ENCODE measurements around the gene WAPL.

DNA sequence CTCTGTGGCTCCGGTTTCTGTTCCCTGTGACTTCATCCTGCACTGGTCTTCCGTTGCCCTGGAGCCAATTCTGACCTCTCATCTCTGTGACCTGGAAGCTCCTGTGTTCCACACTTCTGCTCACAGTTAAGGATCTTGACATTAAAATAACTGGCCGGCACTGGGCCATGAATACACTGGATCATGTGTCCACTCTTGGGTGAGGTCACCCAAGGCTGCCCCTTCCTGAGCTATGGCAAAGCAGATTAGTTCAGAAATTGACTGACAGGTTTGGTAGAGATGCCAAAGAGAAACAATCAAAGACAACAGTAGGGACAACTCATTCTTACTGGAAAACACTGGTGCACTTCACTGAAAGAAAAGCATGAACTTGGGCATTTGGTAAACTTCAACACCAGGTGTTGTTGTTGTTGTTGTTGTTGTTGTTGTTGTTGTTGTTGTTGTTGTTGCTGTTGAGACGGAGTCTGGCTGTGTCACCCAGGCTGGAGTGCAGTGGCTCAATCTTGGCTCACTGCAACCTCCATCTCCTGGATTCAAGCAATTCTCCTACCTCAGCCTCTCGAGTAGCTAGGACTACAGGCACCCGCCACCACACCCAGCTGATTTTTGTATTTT lies 118.3 kb downstream of the WAPL start:
- TF ChIP-seq, protein P1, sequence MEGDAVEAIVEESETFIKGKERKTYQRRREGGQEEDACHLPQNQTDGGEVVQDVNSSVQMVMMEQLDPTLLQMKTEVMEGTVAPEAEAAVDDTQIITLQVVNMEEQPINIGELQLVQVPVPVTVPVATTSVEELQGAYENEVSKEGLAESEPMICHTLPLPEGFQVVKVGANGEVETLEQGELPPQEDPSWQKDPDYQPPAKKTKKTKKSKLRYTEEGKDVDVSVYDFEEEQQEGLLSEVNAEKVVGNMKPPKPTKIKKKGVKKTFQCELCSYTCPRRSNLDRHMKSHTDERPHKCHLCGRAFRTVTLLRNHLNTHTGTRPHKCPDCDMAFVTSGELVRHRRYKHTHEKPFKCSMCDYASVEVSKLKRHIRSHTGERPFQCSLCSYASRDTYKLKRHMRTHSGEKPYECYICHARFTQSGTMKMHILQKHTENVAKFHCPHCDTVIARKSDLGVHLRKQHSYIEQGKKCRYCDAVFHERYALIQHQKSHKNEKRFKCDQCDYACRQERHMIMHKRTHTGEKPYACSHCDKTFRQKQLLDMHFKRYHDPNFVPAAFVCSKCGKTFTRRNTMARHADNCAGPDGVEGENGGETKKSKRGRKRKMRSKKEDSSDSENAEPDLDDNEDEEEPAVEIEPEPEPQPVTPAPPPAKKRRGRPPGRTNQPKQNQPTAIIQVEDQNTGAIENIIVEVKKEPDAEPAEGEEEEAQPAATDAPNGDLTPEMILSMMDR (IDR thresholded peaks at IDR 0.05) = no peak
- no peak for TF ChIP-seq CREM (CRISPR knock-in tag; IDR thresholded peaks at IDR 0.05)
- TF ChIP-seq NR1H2 (CRISPR knock-in tag; IDR thresholded peaks at IDR 0.05) = no peak
- no peak for TF ChIP-seq FOXJ3 (CRISPR knock-in tag; IDR thresholded peaks at IDR 0.05; ENCODE audit: borderline replicate concordance)
- TF ChIP-seq, protein P2, sequence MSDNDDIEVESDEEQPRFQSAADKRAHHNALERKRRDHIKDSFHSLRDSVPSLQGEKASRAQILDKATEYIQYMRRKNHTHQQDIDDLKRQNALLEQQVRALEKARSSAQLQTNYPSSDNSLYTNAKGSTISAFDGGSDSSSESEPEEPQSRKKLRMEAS (CRISPR knock-in tag; IDR thresholded peaks at IDR 0.05) = no peak

Data from WTC11 (cell line).